Epithelial cell of esophagus (primary cell): Measurements from ENCODE around the gene MAP3K10.

Experiments
- DNase-seq: peaks from one replicate; pipeline ENCODE4 v3.0.0; 2010; ENCODE audit warnings: low read depth
- H3K4me3 ChIP-seq: 2 replicates; pipeline ENCODE4 v1.5.1; 2011; ENCODE audit warnings: mild to moderate bottlenecking, low read length, control low read depth
- CTCF ChIP-seq: IDR thresholded peaks from 2 replicates; pipeline ENCODE4 v1.5.1; 2011; ENCODE audit warnings: low read depth, mild to moderate bottlenecking, low read length, control low read depth, inconsistent platforms; ENCODE audit not compliant: insufficient read depth; ENCODE audit errors: missing control alignments

Gene MAP3K10

GRCh38 chr19:40240332-40240731 is 49.1 kb downstream of the MAP3K10 start:
- no peak overlapping the region for H3K4me3 ChIP-seq
- TF ChIP-seq CTCF = no peak
- DNase-seq = no peak

GRCh38 chr19:40241125-40241808 is 50.0 kb downstream of the MAP3K10 start:
- no peak for DNase-seq
- TF ChIP-seq CTCF = no peak
- H3K4me3 ChIP-seq = no peak overlapping the region

GRCh38 chr19:40241809-40242384 is 50.7 kb downstream of the MAP3K10 start:
- no peak overlapping the region for H3K4me3 ChIP-seq
- TF ChIP-seq CTCF = no peak
- no peak for DNase-seq

- no peak for TF ChIP-seq CTCF
- no peak overlapping the region for H3K4me3 ChIP-seq
- no peak for DNase-seq
These were observed 51.3 kb downstream of the MAP3K10 start for GRCh38 chr19:40242480-40242879.

GRCh38 chr19:40243181-40243580 is 52.0 kb downstream of the MAP3K10 start:
- H3K4me3 ChIP-seq = no peak overlapping the region
- DNase-seq = no peak
- TF ChIP-seq CTCF = no peak

GRCh38 chr19:40244579-40245317 is 53.5 kb downstream of the MAP3K10 start:
- no peak for DNase-seq
- no peak for TF ChIP-seq CTCF
- no peak overlapping the region for H3K4me3 ChIP-seq
